GM12873 (cell line): ENCODE measurements around the gene LRP5.

Experiments used
- TF ChIP-seq, protein P1 (sequence below): IDR thresholded peaks from 2 replicates; pipeline ENCODE4 v1.5.1; 2012; ENCODE audit warnings: low read depth, mild to moderate bottlenecking, moderate library complexity, low read length, control low read depth; ENCODE audit not compliant: insufficient read depth; ENCODE audit errors: missing control alignments

The LRP5 gene

DNA sequence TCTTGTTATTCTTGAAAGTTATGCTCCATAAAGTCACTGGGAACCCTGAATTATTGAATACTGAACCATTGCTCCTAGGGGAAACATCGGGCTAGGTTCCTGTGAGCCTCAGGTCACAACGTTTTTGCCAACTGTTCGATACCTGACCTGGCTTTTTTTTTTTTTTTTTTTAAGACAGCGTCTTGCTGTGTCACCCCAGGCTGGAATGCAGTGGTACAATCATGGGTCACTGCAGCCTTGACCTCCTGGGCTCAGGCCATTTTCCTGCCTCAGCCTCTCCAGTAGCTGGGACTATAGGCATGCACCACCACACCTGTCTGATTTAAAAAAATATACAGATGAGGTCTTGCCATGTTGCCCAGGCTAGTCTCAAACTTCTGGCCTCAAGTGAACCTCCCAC, 22.5 kb downstream of the LRP5 start:
- TF ChIP-seq, protein P1, sequence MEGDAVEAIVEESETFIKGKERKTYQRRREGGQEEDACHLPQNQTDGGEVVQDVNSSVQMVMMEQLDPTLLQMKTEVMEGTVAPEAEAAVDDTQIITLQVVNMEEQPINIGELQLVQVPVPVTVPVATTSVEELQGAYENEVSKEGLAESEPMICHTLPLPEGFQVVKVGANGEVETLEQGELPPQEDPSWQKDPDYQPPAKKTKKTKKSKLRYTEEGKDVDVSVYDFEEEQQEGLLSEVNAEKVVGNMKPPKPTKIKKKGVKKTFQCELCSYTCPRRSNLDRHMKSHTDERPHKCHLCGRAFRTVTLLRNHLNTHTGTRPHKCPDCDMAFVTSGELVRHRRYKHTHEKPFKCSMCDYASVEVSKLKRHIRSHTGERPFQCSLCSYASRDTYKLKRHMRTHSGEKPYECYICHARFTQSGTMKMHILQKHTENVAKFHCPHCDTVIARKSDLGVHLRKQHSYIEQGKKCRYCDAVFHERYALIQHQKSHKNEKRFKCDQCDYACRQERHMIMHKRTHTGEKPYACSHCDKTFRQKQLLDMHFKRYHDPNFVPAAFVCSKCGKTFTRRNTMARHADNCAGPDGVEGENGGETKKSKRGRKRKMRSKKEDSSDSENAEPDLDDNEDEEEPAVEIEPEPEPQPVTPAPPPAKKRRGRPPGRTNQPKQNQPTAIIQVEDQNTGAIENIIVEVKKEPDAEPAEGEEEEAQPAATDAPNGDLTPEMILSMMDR: no peak

DNA sequence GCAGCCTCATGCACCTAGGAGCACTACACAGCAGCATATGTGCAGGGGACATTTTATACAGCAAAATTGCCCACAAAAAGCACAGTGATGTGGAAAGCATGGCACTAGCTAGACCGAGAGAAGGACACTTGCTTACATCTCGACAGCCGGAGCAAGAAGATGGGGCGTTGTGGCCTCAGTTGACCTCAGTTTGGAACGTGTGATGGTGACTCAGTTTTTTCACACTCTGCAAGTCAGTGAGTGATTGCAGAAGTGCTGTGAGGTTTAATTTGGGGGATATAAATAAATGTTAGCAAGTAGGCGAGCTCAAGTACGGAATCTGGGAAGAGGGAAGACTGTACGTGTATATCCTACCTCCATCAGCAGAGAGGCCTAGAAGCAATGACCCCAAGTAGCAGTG, 23.3 kb downstream of the LRP5 start:
- TF ChIP-seq, protein P1: no peak

DNA sequence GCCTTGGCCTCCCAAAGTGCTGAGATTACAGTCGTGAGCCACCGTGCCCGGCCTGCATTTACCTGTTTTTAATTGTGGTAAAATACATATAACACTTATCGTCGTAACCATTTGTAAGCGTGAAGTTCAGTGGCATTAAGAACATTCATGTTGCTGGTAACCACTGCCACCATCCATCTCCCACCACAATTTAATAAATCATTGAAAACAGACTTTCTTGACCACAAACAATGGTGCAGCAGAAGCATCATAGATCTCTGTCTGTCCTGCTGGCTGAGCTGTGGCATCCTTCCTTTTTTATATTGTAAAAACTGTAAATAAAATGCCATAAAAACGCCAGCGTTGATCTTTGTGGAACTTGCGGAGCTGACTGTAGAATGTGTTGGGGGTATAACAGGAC, 24.3 kb downstream of the LRP5 start:
- TF ChIP-seq, protein P1: no peak

DNA sequence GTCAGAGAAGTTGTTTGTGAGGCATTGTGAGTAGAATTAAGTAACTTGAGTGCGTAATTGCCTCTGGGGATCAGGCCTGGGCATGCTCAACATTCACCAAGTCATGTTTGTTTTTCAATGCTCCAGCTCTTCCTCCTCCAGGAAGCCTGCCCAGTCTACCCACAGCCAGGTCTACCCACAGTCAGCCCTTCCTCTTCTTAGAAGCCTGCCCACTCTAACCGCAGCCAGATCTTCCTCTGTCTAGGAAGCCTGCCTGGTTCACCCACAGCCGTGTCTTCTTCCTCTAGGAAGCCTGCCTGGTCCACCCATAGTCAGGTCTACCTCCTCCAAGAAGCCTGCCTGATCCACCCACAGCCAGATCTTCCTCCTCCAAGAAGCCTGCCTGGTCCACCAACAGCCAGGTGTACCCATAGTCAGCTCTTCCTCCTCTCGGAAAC, 25.0 kb downstream of the LRP5 start:
- TF ChIP-seq, protein P1: no peak

DNA sequence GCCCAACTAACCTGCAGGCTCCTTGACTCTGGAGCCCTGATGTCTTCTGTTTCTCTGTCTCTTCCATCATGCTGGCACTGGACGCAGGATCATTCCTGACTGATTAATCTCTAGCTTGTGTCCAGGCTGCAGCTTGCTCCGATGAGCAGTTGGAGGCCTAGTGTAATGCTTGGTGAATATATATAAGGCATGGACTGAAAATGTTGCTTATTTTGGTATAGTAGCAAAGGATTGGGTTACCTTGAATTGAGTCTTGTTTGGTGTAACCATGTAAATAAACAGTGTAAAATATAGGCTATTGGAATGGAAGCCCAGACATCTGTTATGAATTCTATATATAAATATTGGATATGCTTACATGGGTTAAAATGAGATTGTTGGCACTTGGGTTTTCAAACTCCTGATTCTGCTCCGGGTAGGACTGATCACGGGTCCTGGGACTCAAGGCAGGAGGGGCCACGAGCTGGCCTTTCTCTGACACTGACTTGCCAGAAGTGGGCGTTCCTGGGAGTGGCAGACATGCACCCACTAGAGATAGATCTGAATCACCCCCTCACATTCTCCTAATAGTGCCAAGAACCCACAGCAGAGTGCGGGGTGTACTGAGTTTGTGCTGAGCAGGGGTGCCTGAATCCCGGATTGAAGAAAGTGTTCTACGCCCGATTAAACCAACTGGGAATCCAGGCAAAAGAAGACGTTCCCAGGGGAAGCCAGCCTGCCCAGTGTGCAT, 25.8 kb downstream of the LRP5 start:
- TF ChIP-seq, protein P1: no peak

DNA sequence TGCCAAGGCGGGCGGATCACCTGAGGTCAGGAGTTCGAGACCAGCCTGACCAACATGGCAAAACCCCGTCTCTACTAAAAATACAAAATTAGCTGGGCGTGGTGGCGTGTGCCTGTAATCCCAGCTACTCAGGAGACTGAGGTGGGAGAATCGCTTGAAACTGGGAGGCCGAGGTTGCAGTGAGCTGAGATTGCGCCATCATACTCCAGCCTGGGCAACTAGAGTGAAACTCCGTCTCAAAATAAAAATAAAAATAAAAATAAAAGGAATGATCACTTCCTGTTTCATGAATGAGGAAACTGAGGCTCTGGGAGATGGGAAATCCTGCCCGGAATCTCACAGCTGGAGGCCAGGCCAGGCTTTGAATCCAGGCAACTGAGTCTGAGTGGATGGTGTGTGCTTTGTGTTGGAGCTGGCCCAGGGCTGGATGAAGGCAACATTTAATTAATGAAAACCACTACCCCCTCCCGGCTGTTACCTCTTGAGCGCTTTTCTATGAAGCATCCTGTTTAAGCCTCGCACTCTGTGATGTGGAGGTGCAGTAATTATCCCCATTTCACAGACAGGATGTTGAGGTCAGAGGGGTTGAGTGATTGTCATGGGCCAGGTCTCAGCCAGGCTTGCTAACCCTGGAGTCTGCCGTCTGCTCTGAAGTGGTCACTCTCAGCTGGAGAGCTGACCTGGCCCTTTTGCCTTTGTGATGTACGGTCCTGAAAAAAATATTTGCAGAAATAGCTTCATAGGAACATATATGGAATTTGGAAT, 27.8 kb downstream of the LRP5 start:
- TF ChIP-seq, protein P1: no peak

DNA sequence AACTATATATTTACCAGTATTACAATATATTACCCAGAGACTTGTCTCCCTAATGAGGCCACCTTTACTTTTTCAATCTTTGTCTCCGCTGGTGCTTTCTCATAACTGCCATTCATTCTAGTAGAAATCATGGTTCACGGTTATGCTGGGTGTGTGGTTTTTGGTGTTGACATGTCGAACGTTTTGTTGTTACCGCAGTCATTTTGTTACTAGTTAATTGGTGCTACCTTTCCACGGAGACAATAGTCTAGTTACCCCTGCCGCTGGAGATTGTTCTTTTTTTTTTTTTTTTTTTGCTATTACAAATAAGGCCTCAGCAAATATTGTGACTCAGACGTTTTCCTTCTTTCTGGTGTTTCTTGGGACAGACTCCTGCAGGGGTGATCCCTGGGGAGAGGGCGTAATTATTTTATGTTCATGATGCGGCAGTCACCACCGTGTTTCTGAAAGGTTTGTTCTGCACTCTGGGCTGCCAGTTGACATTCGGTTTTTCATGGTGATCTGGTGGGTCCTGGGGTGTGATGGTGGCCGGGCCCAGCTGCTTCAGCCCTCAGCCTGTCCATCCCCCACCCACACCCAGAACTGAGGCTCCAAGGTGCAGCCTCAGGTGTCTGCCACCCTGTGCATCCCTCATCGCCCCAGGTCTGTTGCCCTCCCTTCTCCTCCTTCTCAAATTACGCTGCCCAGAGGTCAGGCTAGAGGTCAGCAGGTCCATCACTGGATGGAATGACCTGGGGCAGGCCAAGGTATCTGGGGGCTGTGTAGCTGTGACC, 28.6 kb downstream of the LRP5 start:
- TF ChIP-seq, protein P1: no peak
